Sigmoid colon (tissue), 7 donors: ENCODE results near the gene NUDT4. TPM values are rescaled to one million over a fixed set of nuclear protein-coding genes. Genes with fewer than 3 reads are reported as not detected.

Source experiments
- DNase-seq: peaks from one replicate; pipeline ENCODE4 v3.0.0-alpha.2; 2019
- H3K27ac ChIP-seq, 4 donors: fragments of 200-600 bp; sonication (generic); one replicate each; pipeline ENCODE4 v1.5.1; 2016 to 2019; ENCODE audit warnings: mild to moderate bottlenecking in 1 of 4
- H3K27me3 ChIP-seq, 3 donors: fragments of 200-600 bp; sonication (generic); one replicate each; pipeline ENCODE4 v1.5.1; 2019; ENCODE audit warnings: mild to moderate bottlenecking in 1 of 3
- H3K36me3 ChIP-seq, 4 donors: fragments of 200-600 bp; sonication (generic); one replicate each; pipeline ENCODE4 v1.5.1; 2016 to 2019
- H3K4me1 ChIP-seq, 4 donors: fragments of 200-600 bp; sonication (generic); one replicate each; pipeline ENCODE4 v1.5.1; 2017 to 2019
- H3K4me3 ChIP-seq, 4 donors: fragments of 200-600 bp; sonication (generic); one replicate each; pipeline ENCODE4 v1.5.1; 2017 to 2019; ENCODE audit warnings: mild to moderate bottlenecking in 2 of 4, moderate library complexity in 1 of 4
- H3K9me3 ChIP-seq, 4 donors: fragments of 200-600 bp in 3 of 4; sonication (generic) in 3 of 4; one replicate each; pipeline versions ENCODE4 v1.5.1 to v1.6.1; 2013 to 2019
- CTCF ChIP-seq, 4 experiments: fragments of 450-650 bp in 3 of 4; fragments of 200-600 bp in 1 of 4; IDR thresholded peaks; one replicate each; pipeline ENCODE4 v1.5.1; 2016 to 2019; ENCODE audit warnings: antibody characterized with exemption in 4 of 4, mild to moderate bottlenecking in 3 of 4, moderate library complexity in 2 of 4
- EP300 ChIP-seq, 4 donors: sonication (generic); formaldehyde crosslinking; IDR thresholded peaks; one replicate each; pipeline ENCODE4 v1.6.1; 2017; ENCODE audit warnings: antibody characterized with exemption in 4 of 4
- POLR2A ChIP-seq, 2 donors: fragments of 450-650 bp; IDR thresholded peaks; one replicate each; pipeline ENCODE4 v1.6.1; 2016; ENCODE audit warnings: antibody characterized with exemption in 2 of 2, mild to moderate bottlenecking in 2 of 2, moderate library complexity in 2 of 2
- POLR2AphosphoS5 ChIP-seq, 4 donors: sonication (generic); formaldehyde crosslinking; IDR thresholded peaks; one replicate each; pipeline ENCODE4 v1.6.1; 2017; ENCODE audit warnings: antibody characterized with exemption in 4 of 4
- WGBS, 2 donors: extraction: QIAGEN DNeasy Blood & Tissue Kit; methylation state at CpG; one replicate each; pipeline ENCODE4 v1.1.7; 2013; 5-methylcytosine and 5-hydroxymethylcytosine counted together
- intact Hi-C: fragments of 100-400 bp; cut with DNase I; formaldehyde crosslinking; loops from one replicate; pipeline ENCODE4 v1.15.1; 2023
- polyA plus RNA-seq, 3 donors: library from polyadenylated mRNA; stranded (reverse); fragments of 200-250 nt; gene quantifications; one replicate each; pipeline ENCODE4 v1.2.3, GENCODE V29; 2013
- total RNA-seq, 4 donors: library from RNA; depleted of rRNA; stranded (reverse); fragments of >200 nt; gene quantifications; one replicate each; pipeline ENCODE4 v1.1.0, GENCODE V29; 2016
- donor health status: healthy with polysubstance abuse.
- donor health status: Bipolar disorder and iron deficiency.
- donor health status: healthy.

The NUDT4 gene
- total and polyA plus RNA-seq, 7 donors = 45.7 to 83.7 (median 48.5) TPM

GRCh38 chr12:93451423-93452158 lies 73.9 kb downstream of the NUDT4 start:
- H3K36me3 ChIP-seq = no peaks in the 10 kb centered on the region
- no peak for TF ChIP-seq CTCF (IDR thresholded peaks at IDR 0.05)
- no peak for TF ChIP-seq POLR2AphosphoS5 (IDR thresholded peaks at IDR 0.05)
- H3K4me3 ChIP-seq = no peak overlapping the region
- intact Hi-C loops = no loop called here
- WGBS, 2 donors = 51 to 72% methylated on average over 3 of the region's 3 CpGs
- no peaks in the 10 kb centered on the region for H3K9me3 ChIP-seq
- H3K27ac ChIP-seq = no peak overlapping the region
- no peaks in the 10 kb centered on the region for H3K4me1 ChIP-seq
- no peaks in the 10 kb centered on the region for H3K27me3 ChIP-seq
- DNase-seq = no peak

GRCh38 chr12:93453633-93454032 lies 75.9 kb downstream of the NUDT4 start:
- Histone ChIP-seq H3K4me3 (no peak overlapping the region), H3K27me3 (no peaks in the 10 kb centered on the region), H3K27ac (no peak overlapping the region), H3K9me3 (no peaks in the 10 kb centered on the region), H3K36me3 (no peaks in the 10 kb centered on the region), H3K4me1 (no peaks in the 10 kb centered on the region)
- TF ChIP-seq POLR2A (IDR thresholded peaks at IDR 0.05) = no peak
- no peak for TF ChIP-seq POLR2AphosphoS5 (IDR thresholded peaks at IDR 0.05)
- no peak for TF ChIP-seq CTCF (IDR thresholded peaks at IDR 0.05)
- no peak for TF ChIP-seq EP300 (IDR thresholded peaks at IDR 0.05)
- DNase-seq = no peak
- 91% methylated on average over 5 of the region's 5 CpGs for WGBS, 2 donors
- intact Hi-C loops = no loop called here

GRCh38 chr12:93456077-93456476 lies 78.4 kb downstream of the NUDT4 start:
- Histone ChIP-seq H3K4me1 (no peaks in the 10 kb centered on the region), H3K27ac (no peak overlapping the region), H3K36me3 (no peaks in the 10 kb centered on the region), H3K27me3 (no peaks in the 10 kb centered on the region), H3K9me3 (no peaks in the 10 kb centered on the region), H3K4me3 (no peak overlapping the region)
- no peak for TF ChIP-seq CTCF (IDR thresholded peaks at IDR 0.05)
- no peak for TF ChIP-seq POLR2AphosphoS5 (IDR thresholded peaks at IDR 0.05)
- TF ChIP-seq POLR2A (IDR thresholded peaks at IDR 0.05) = no peak
- no peak for TF ChIP-seq EP300 (IDR thresholded peaks at IDR 0.05)
- DNase-seq = no peak
- intact Hi-C loops = no loop called here
- WGBS, 2 donors = 77 to 78% methylated on average over 2 of the region's 2 CpGs

Other genes with a start within 250 kb of the NUDT4 start
- gene UBE2N, start 64.0 kb downstream of the NUDT4 start, total RNA-seq = 10 to 100 TPM; 23.0 to 28.0 (median 23.9) TPM
- gene UBE2N, start 64.0 kb downstream of the NUDT4 start, polyA plus RNA-seq = 100 to 1,000 TPM in 1 of 3 donors, 10 to 100 TPM in 2; 79.3 to 102 (median 87.4) TPM
- 10 to 100 TPM; 37.9 to 51.9 (median 44.2) TPM for gene MRPL42, start 89.6 kb downstream of the NUDT4 start, total RNA-seq
- gene MRPL42, start 89.6 kb downstream of the NUDT4 start, polyA plus RNA-seq = 10 to 100 TPM; 43.9 to 79.5 (median 54.7) TPM
- 100 to 1,000 TPM in 2 of 4 donors, 10 to 100 TPM in 2; 75.2 to 118 (median 98.1) TPM for gene SOCS2, start 194.8 kb downstream of the NUDT4 start, total RNA-seq
- gene SOCS2, start 194.8 kb downstream of the NUDT4 start, polyA plus RNA-seq = 10 to 100 TPM; 17.5 to 27.3 (median 24.6) TPM